ENCODE results near the gene ZIC1.

Gene ZIC1

GRCh38 chr3:147409143-147410115 lies at the start of gene ZIC1:
Gene ZIC1, plus strand, starts transcription at chr3:147409365. Its CDS starts 748 bp downstream, at chr3:147410113.
- H3K9ac ChIP-seq (ENCODE audit: low read length) = no peak within 1 kb of the TSS
- no peaks in the 10 kb centered on the region for H3K27me3 ChIP-seq (replicated peaks; ENCODE audit: insufficient read depth, low read length)
- no peaks in the 10 kb centered on the region for H3K9me2 ChIP-seq (replicated peaks; ENCODE audit: insufficient read depth, low read length)
- H3K79me2 ChIP-seq (ENCODE audit: low read length) = no peaks in the 10 kb centered on the region
- no peak for DNase-seq
- H3K4me1 ChIP-seq (ENCODE audit: low read length) = no peaks in the 10 kb centered on the region
- H3K36me3 ChIP-seq (replicated peaks; ENCODE audit: insufficient read depth, low read length) = no peaks in the 10 kb centered on the region
- no peak within 1 kb of the TSS for H2AFZ ChIP-seq (ENCODE audit: low read length)
- H3K27ac ChIP-seq (ENCODE audit: low read length) = no peak within 1 kb of the TSS
- no peak within 1 kb of the TSS for H3K4me2 ChIP-seq (ENCODE audit: low read depth, low read length)
- no peaks in the 10 kb centered on the region for H3K9me3 ChIP-seq (replicated peaks; ENCODE audit: insufficient read depth, low read length)
- no peak within 1 kb of the TSS for H3K4me3 ChIP-seq (ENCODE audit: low read length)
- H4K20me1 ChIP-seq (ENCODE audit: insufficient read depth, low read length) = no peaks in the 10 kb centered on the region
- H3F3A ChIP-seq (ENCODE audit: insufficient read depth, low read length) = no peaks in the 10 kb centered on the region
- no peak for TF ChIP-seq EZH2phosphoT487 (IDR thresholded peaks at IDR 0.05; ENCODE audit: low read length)
- no peak for TF ChIP-seq EZH2 (optimal IDR thresholded peaks at IDR 0.05; ENCODE audit: low read depth, low read length)

- H3K9me2 ChIP-seq (replicated peaks; ENCODE audit: insufficient read depth, low read length) = no peaks in the 10 kb centered on the region; the same call in 1 of the 2 replicates
- H3K27ac ChIP-seq (ENCODE audit: low read length) = no peak overlapping the region
- no peaks in the 10 kb centered on the region for H3K27me3 ChIP-seq (replicated peaks; ENCODE audit: insufficient read depth, low read length)
- no peaks in the 10 kb centered on the region for H4K20me1 ChIP-seq (ENCODE audit: insufficient read depth, low read length)
- H3K9ac ChIP-seq (ENCODE audit: low read length) = no peak overlapping the region
- DNase-seq = no peak
- no peaks in the 10 kb centered on the region for H3K4me1 ChIP-seq (ENCODE audit: low read length)
- H2AFZ ChIP-seq (ENCODE audit: low read length) = no peak overlapping the region
- no peaks in the 10 kb centered on the region for H3K79me2 ChIP-seq (ENCODE audit: low read length)
- H3K9me3 ChIP-seq (replicated peaks; ENCODE audit: insufficient read depth, low read length) = no peaks in the 10 kb centered on the region
- H3K4me2 ChIP-seq (ENCODE audit: low read depth, low read length) = no peak overlapping the region
- H3K4me3 ChIP-seq (ENCODE audit: low read length) = no peak overlapping the region
- no peaks in the 10 kb centered on the region for H3F3A ChIP-seq (ENCODE audit: insufficient read depth, low read length)
- no peaks in the 10 kb centered on the region for H3K36me3 ChIP-seq (replicated peaks; ENCODE audit: insufficient read depth, low read length)
- no peak for TF ChIP-seq CTCF (IDR thresholded peaks at IDR 0.05; ENCODE audit: low read length)
- no peak for TF ChIP-seq EZH2 (optimal IDR thresholded peaks at IDR 0.05; ENCODE audit: low read depth, low read length)
- no peak for TF ChIP-seq EZH2phosphoT487 (IDR thresholded peaks at IDR 0.05; ENCODE audit: low read length)
These were observed 49.1 kb upstream of the ZIC1 start for GRCh38 chr3:147360051-147360439.

GRCh38 chr3:147360646-147361453 lies 48.3 kb upstream of the ZIC1 start:
- Histone ChIP-seq H3K36me3 (replicated peaks; ENCODE audit: insufficient read depth, low read length) (no peaks in the 10 kb centered on the region), H3K79me2 (ENCODE audit: low read length) (no peaks in the 10 kb centered on the region), H2AFZ (ENCODE audit: low read length) (no peak overlapping the region), H3K4me1 (ENCODE audit: low read length) (no peaks in the 10 kb centered on the region), H3K9me3 (replicated peaks; ENCODE audit: insufficient read depth, low read length) (no peaks in the 10 kb centered on the region), H3K9ac (ENCODE audit: low read length) (no peak overlapping the region; the same call in 1 of the 2 replicates), H3F3A (ENCODE audit: insufficient read depth, low read length) (no peaks in the 10 kb centered on the region), H3K9me2 (replicated peaks; ENCODE audit: insufficient read depth, low read length) (no peaks in the 10 kb centered on the region; the same call in 1 of the 2 replicates), H3K4me2 (ENCODE audit: low read depth, low read length) (peak overlapping the region; percentile 19; the same call in 1 of the 2 replicates), H3K4me3 (ENCODE audit: low read length) (no peak overlapping the region), H3K27ac (ENCODE audit: low read length) (no peak overlapping the region), H4K20me1 (ENCODE audit: insufficient read depth, low read length) (no peaks in the 10 kb centered on the region), H3K27me3 (replicated peaks; ENCODE audit: insufficient read depth, low read length) (no peaks in the 10 kb centered on the region)
- peak; percentile 30 for DNase-seq
- no peak for TF ChIP-seq EZH2phosphoT487 (IDR thresholded peaks at IDR 0.05; ENCODE audit: low read length)

Measured in MM.1S (cell line).